Germinal center (tissue), 1 donor: ENCODE measurements around the gene PDE3A.

Source experiments
- DNase-seq: peaks from one replicate; pipeline ENCODE4 v3.0.0; 2012; ENCODE audit warnings: mixed read lengths, low spot score

PDE3A gene

GRCh38 chr12:20711846-20712245 lies 343.5 kb downstream of the PDE3A start:
- DNase-seq, result no peak

- no peak for DNase-seq
Observed at GRCh38 chr12:20716037-20716436, 347.7 kb downstream of the PDE3A start.

- no peak for DNase-seq
Observed at GRCh38 chr12:20716985-20717384, 348.6 kb downstream of the PDE3A start.

- no peak for DNase-seq
Observed at GRCh38 chr12:20718294-20718693, 350.0 kb downstream of the PDE3A start.

GRCh38 chr12:20722142-20722541 lies 353.8 kb downstream of the PDE3A start:
- no peak for DNase-seq

- DNase-seq, result no peak
Observed at GRCh38 chr12:20731274-20731673, 362.9 kb downstream of the PDE3A start.
